Measurements from ENCODE around the gene MACROD2.

The MACROD2 gene

DNA sequence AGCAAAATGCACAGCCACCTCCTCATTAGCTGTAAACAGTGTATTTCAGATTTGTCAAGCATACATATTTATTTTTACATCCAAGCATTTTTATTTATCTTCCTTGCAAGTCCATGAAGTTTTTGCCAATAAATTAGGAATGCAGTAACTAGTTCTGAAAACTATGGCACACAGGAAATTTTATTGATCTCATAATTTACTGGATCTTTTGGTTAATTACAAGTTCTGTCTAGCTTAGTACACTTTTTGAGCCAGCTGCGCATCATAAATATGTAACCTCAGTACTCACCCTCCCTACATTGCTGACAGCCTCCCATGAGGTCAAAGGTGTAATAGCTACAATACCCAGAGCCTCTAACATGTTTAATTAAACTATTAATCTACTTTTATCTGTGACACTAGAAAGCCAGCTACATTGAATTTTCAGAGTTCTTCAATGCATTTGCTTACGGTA is 1679.8 kb downstream of the MACROD2 start:
- no peak for DNase-seq (ENCODE audit: low read depth, low spot score)
- POLR2A ChIA-PET, result interaction anchor here (0.7 kb wide), 1 partner anchor 81 kb away, joined by 3 read pairs; no protein-coding TSS in a partner anchor
- H3K4me3 ChIP-seq (ENCODE audit: low read depth, low read length), result no peak overlapping the region
- no peak for TF ChIP-seq CTCF (IDR thresholded peaks at IDR 0.05; ENCODE audit: insufficient read depth, low read length, missing control alignments)
- CTCF ChIA-PET, result interaction anchor here (1.1 to 3.0 kb wide), 2 partner anchors 10 to 21 kb away, joined by 3 to 13 read pairs; no protein-coding TSS in a partner anchor

DNA sequence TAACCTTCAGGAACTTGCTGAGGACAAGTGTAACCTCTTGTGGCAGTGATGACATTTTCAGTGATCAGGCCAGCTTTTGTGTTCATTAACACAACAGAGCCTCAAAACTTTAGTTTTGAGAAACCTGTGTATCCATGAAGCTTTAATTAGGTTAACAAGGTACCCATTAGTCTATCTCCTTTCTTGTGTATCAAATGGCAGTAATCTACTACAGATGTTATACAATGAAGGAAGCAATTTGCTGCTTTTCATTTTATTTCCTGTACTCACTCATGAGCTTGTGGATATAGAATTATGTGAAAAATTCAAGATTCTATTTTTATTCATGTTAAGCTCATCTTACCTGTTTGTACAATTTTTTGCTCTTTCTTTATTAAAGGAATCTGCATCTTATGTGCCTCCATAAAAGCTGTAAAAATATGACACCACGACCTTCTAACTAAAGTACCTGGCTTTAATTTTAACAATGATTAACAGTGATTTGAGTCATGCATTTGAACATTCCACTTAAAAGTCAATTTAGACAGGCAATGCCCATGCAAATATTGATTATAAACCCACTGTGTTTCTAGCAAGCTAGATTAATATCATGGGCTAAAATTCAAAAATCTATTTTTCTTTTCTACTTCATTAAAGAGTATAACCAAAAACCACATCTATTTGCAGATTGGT is 1680.6 kb downstream of the MACROD2 start:
- ChIA-PET CTCF (interaction anchor here (1.1 to 3.0 kb wide), 2 partner anchors 9 to 22 kb away, joined by 3 to 13 read pairs; no protein-coding TSS in a partner anchor), POLR2A (interaction anchor here (0.7 kb wide), 1 partner anchor 80 kb away, joined by 3 read pairs; no protein-coding TSS in a partner anchor)
- H3K4me3 ChIP-seq (ENCODE audit: low read depth, low read length), result no peak overlapping the region
- TF ChIP-seq CTCF (IDR thresholded peaks at IDR 0.05; ENCODE audit: insufficient read depth, low read length, missing control alignments), result no peak
- no peak for DNase-seq (ENCODE audit: low read depth, low spot score)

DNA sequence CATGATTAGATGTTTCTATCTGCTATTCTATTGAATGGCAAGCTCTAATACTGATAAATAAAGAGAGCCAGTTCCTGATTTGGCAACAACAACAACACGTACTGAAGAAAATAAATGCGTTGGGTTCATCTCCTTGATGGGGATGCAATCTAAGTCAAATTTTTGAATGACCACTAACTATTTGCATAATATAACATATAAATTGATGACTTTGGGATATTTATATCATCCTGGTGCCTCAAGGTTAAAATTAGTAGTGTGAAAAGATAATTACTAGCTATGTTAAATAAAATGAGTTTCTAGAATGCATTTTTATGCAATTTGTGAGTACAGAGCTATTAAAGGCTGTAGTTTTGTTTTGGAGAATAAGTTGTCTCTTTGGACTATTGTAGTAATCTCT is 1681.5 kb downstream of the MACROD2 start:
- H3K4me3 ChIP-seq (ENCODE audit: low read depth, low read length), result no peak overlapping the region
- CTCF ChIA-PET, result interaction anchor here (3.0 kb wide), 1 partner anchor 22 kb away, joined by 13 read pairs; no protein-coding TSS in a partner anchor
- no peak for DNase-seq (ENCODE audit: low read depth, low spot score)
- no peak for TF ChIP-seq CTCF (IDR thresholded peaks at IDR 0.05; ENCODE audit: insufficient read depth, low read length, missing control alignments)
- POLR2A ChIA-PET, result no interaction called here

- no peak overlapping the region for H3K4me3 ChIP-seq (ENCODE audit: low read depth, low read length)
- TF ChIP-seq CTCF (IDR thresholded peaks at IDR 0.05; ENCODE audit: insufficient read depth, low read length, missing control alignments), result no peak
- POLR2A ChIA-PET, result no interaction called here
- CTCF ChIA-PET, result interaction anchor here (1.3 kb wide), 1 partner anchor 16 kb away, joined by 3 read pairs; no protein-coding TSS in a partner anchor
- no peak for DNase-seq (ENCODE audit: low read depth, low spot score)
Observed at GRCh38 chr20:15682690-15683089, 1687.4 kb downstream of the MACROD2 start.

- no peak overlapping the region for H3K4me3 ChIP-seq (ENCODE audit: low read depth, low read length)
- no peak for DNase-seq (ENCODE audit: low read depth, low spot score)
- ChIA-PET CTCF (no interaction called here), POLR2A (no interaction called here)
- no peak for TF ChIP-seq CTCF (IDR thresholded peaks at IDR 0.05; ENCODE audit: insufficient read depth, low read length, missing control alignments)
Observed at GRCh38 chr20:15692570-15692969, 1697.3 kb downstream of the MACROD2 start.

DNA sequence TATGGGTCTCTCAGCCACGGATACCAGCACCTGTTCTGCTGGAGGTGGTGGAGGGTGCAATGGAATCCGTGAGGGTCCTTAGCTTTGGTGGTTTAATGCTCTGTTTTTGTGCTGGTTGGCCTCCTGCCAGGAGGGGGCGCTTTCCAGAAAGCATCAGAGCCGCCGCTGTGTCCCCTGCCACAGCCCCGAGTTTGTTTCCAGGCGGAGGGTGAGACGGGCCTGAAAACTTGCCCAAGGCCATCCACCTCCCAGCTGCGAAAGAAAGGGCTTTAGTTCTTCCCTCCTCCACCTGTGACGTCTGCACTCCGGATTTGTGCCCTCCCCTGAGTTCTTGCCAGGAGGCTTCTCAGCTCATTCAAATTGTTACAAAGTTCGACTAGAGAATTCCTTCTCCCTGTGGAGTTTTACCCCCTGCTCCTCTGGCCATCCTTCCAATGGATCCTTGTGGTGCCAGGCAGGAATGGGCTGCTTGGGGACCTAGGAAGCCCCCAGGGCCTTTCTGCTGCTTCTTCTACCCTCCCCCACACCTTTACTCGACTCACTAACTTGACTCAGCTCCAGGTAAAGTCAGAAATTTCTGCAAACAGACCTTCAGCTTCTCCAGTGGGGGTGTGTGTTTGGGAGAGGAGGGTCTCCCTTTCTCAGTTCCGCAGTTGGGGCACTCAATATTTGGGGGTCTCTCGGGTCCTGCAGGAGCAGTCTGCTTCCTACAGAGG is 1704.3 kb downstream of the MACROD2 start:
- no peak for DNase-seq (ENCODE audit: low read depth, low spot score)
- ChIA-PET POLR2A (no interaction called here), CTCF (interaction anchor here (1.3 kb wide), 1 partner anchor 17 kb away, joined by 3 read pairs; no protein-coding TSS in a partner anchor)
- no peak for TF ChIP-seq CTCF (IDR thresholded peaks at IDR 0.05; ENCODE audit: insufficient read depth, low read length, missing control alignments)
- H3K4me3 ChIP-seq (ENCODE audit: low read depth, low read length), result no peak overlapping the region
